Measurements from ENCODE around the gene APOL2.
"Not testable (repeated sequence)": the region's sequence is repeated elsewhere in the genome, so short reads cannot be mapped to it uniquely, and the experiment has no call there.

APOL2 gene

DNA sequence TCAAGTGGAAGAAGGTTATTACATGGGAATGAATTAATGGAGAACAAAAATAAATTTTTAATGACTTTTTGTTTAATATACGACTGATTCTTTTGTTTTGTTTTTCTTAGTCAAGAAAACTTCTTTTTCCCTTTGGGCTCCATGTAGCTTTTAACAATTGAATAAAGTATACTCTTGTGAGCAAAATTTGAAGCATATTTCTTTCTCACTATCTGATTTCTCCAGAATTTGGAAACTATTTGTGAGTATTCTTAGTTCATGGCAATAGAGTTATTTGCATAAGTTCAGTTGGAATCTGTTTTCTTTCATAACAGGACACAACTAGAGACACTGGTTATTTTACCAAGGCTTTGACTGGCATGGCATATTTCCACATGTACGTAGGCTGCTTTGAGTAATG lies 9.8 kb upstream of the APOL2 start:
- no peak for DNase-seq
- intact Hi-C loops (cut with DNase I): no loop called here

DNA sequence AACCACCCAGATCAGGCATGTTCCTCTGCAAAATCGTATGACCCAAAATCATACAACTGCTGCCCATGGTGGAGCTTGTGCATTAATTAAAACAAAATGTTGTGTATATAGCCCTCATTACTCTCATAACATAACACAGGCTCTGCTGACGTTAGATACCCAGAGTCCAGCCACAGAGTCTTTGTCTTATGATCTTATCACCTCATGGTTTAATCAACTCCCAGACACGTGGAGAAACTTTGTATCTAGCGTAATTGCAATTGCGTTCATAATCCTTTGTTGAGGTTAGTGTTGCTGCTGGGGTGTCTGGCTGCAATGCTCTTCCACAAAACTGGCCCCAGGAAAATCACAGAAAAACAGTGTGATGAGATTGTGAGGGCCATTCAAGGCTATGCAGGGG lies 8.6 kb upstream of the APOL2 start:
- intact Hi-C loops (cut with DNase I): no loop called here
- no peak for DNase-seq

DNA sequence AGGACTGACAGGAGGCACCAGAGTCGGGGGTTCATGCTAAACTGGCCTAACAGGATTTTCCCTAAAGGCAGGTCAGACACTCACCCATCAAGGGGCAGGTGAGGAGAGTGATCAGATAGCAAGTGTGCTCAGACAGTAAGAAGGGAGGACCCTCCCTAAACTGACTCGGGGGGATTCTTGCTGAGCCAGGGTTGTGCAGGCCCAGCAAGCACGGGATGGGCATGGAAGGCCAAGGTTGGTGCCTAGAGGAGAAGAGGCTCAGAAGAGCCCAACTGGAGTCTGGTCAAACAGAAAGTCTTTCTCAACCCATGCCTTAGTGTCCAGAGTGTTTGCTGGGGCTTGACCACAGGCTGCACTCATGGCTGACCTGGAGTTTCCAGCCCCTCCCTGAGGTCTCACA lies 7.4 kb upstream of the APOL2 start:
- intact Hi-C loops (cut with DNase I): no loop called here
- DNase-seq: peak in 1 of 42 donors; percentile 19

DNA sequence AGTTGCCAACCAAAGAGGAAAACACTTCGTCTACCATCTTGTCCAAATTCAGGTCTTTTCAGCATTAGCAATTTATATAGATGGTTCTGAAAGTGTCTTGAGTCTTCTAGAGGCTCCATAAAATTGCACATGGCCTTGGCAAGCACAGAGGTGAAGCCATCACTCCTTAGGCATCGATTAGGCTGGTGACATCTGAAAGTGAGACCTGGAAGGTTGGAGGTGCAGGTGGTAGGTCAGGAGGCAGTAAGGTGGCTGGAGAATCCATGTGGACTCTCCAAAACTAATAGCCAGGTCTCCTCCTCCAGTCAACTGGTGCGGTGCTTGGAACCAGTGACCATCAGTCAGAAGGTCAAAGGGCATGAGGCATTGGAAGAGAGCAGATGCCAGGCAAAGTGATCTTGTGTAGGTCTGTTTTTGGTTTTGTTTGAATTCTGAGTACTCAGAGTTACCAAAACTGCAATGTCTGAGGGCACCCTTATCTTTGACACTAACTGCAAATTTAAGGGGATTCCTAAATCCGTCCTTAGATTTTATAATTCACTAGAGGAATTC lies 6.6 kb upstream of the APOL2 start:
- intact Hi-C loops (cut with DNase I): no loop called here
- no peak for DNase-seq

DNA sequence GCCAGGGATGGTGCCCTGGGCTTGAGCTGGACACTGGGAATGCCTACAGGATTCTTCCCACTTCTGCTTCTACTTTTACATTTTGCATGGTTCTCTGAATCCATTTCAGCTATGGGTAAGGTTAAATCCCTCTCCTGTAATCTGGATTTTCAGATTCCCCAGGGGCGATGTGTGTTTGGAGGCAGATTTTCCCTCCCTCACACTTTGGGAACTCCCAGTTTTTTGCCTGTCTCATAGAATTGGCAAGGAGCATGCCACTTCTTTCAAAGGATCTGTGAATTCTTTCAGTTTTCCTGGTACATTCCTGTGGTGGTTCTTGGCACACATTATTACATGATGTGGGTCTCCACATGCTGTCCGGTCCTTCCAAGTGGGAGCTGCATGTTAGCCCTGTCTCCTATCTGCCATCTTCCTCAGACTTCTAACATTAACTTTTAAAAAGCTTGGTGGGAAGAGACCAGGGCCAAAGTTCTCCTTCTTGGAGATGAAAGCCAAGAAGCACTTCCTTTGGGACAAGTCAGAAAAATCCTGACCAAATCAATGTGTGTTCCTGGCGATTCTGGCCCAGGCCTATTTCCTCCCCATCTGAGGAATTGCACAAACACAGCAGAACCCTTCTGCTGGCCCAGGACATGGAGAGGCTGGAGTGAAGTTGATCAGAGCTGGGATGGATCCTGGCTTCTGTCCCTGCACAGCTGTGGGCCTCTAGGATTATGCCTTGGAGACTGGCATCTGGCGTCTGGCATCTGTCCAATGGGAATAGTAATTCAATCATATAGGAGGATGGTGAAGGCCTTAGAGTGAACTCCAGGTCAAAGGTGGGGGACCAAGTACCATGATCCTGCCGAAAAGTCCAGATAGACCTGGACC lies 5.4 kb upstream of the APOL2 start:
- intact Hi-C loops (cut with DNase I): no loop called here
- peak in 1 of 42 donors; percentile 16 for DNase-seq

DNA sequence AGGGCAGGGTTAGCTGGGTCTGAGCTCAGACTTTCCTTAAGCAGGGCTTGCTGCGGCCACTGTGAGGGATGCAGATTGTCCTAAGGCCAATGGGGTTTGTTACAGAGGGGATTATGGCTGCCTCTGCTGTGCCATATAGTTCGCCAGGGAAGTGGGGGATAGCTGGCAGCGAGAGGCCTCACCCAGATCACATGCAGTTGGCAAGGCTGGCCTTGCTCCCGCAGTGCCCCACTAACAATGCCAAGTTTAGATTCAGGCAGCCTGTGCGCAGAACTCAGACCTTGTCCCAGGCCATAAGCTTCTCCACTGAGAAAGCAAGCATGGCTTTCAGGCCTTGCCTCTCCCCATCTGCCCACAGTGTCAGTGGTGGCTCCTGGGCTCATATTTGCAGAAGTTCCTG lies 4.7 kb upstream of the APOL2 start:
- DNase-seq: peak in 2 of 42 donors; percentile 27 to 28
- intact Hi-C loops (cut with DNase I): no loop called here

DNA sequence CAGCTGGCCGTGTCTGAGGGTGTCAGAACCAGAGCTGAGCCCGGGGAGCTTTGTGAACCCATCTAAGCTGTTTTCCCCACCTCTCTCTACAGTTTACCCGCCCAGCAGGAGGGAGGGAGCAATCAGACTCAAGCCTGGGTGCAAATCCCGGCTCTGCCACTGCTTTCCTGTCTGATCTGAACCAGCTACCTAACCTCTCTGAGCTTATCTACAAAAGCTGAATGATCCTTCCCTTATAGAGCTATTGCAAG lies 252 bp downstream of the APOL2 start:
- intact Hi-C loops (cut with DNase I): loop anchor here (10.0 kb wide), 1 partner anchor 46 kb away; no protein-coding TSS in a partner anchor

DNA sequence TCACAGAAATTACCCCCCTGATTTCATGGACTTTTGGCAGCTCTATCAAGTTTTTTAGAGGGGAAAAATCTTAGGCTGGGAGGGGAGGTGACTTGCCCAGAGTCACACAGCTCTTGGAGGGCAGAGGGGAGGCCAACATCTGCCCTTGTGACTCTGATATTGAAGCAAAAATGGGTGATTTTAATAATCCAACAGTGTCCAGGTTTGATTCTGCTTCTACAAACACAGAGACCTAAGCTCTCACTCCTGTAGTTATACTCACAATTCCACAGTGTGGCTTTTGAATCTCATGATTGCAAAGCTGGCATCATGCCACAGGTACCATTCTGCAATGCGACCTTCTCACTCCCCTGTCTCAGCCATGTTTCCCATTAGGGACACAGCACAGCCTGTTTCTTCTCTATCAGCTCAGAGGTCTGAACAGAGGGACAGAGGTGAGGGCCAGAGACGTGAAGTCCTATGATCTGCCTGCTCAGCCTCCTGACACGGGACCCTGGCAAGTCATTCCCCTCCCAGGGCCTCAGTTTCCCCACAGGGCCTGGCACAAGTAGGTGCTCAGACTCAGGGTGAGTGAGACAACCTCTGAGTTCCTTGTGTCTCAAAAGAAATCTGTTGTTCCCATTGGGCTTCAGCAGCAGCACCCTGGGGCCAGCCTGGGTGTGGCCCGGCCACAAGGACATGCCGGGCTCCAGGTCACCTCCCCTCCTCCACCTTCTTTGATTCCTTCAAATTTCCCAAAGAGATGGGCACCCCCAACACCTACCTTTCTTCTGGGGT lies 766 bp downstream of the APOL2 start:
- peak in 3 of 42 donors; percentile 35 to 55 (median 38) for DNase-seq
- intact Hi-C loops (cut with DNase I): loop anchor here (10.0 kb wide), 1 partner anchor 46 kb away; no protein-coding TSS in a partner anchor

More for the DNA sequence above, 252 bp downstream of the APOL2 start:
- DNase-seq: peak in 2 of 42 donors; percentile 29 to 56

DNA sequence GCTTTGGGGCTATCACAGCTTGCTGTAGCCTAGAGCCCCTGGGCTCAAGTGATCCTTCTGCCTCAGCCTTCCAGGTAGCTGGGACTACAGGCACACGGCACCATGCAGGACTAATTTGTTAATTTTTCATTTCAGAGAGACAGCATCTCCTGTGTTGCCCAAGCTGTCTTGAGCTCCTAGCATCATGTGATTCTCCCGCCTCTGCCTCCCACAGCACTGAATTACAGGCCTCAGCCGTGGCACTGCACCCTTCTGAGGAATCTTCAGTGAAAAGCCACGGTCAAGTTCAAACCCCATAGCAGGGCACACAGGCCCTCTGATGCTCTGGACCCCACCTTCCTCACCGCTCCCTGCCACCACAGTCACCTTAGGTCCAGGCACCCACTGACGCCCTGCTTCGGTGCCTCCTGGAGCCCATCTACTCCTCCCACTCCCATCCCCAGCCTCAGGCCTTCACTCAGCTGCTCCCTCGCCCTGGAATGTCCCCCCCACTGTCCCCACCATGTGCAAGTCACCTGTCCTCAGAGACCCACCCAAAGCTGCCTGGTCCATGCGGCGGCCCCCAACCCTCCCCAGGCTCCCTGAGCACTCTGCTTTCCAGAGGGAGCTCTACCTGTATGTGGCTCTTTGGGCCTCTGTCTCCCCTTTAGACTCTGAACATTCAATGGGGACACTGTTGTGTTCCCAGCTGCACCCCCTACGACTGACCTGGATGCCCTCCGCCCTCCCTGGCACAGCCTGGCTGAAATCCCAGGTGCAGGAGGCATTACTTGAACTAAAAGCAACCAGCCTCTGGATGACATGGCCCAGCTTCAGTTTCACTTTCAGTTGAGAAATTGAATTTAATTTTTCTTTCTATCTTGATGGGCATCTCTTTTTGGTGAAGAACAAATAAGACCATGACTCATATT lies 1.6 kb downstream of the APOL2 start:
- intact Hi-C loops (cut with DNase I): loop anchor here (10.0 kb wide), 1 partner anchor 47 kb away; no protein-coding TSS in a partner anchor
- peak in 38 of 42 donors; percentile 32 to 85 (median 63) for DNase-seq

DNA sequence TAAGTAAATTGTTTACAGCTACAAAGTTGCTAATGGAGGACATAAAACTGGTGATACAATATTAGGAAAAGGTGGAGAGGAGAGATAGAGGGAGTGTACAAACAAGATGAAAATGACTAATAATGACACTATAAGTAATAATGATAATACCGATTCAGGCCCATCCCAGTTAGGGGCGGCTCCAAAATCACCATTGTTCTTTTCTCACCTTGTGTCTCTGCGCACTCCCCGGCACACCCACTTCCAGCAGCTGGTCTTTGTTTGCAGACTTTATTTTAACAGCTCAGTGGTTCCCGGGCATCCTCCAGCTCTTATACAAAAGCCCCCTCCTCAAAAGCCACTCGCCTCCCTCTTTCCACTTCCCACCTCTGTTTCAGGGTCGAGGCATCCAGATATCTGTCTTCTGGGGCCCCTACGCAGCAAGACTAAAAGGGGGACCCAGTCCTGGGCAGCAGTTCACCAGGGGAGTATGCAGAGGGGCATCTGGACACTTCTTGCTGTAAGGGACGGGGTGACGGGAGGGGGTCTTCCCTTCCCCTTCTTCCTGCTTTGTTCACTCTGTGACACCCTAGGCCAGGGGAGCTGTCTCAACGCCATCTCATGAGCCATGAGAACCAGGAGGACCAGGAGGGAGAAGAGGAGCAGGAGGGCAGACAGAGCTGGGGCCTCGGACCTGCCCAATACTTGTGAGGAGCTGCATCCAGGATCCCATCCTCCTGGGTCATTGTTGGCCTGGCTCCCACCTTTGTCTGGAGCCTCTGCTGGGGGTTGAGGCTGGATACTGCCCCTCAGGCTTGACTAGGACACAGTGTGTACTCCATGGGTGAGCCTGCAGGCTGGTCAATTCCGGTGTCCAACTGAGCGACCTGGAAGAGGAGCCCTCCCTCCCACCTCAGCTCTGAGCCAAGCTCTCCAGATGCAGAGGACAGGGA lies 2.7 kb downstream of the APOL2 start:
- intact Hi-C loops (cut with DNase I): loop anchor here (10.0 kb wide), 1 partner anchor 48 kb away; no protein-coding TSS in a partner anchor
- DNase-seq: peak in 1 of 42 donors; percentile 22

DNA sequence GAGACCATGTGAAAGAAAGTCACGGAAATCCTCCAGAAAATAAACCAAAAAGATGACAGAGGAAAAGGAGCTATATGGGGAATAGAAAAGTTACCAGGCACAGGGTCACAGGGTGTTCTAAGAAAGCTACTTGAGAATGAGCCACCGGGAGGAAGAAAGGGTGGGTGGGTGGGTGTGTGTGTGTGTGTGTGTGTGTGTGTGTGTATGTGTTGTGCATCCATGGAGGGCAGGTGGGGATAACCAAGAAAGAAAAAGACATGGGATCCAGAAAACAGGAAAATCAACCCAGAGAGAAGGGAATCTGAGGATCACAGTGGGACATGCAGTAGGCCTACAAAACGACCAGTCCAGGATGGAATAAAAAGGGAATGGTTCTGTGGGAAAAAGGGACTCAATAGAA lies 3.7 kb downstream of the APOL2 start:
- intact Hi-C loops (cut with DNase I): loop anchor here (10.0 kb wide), 1 partner anchor 49 kb away; no protein-coding TSS in a partner anchor
- no peak for DNase-seq

DNA sequence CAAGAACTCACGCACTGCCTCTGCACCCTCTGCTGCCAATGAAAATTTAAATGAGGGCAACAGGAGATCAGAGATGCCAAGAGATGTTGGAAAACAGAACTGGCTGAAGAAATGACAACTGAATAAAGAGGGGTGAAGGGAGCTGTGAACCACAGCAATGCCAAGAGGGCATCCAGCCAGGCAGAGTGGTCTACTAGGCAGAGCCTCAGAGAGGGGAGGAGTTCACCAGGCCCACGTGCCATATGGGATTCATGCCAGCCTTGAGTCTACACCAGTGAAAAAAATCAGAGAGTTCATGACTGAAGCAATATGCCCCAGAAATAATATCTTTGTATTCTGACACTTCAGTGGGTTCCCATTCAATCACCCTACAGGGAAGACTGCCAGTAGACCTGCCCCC lies 4.4 kb downstream of the APOL2 start:
- peak in 3 of 42 donors; percentile 16 to 58 (median 33) for DNase-seq
- intact Hi-C loops (cut with DNase I): loop anchor here (10.0 kb wide), 1 partner anchor 50 kb away; no protein-coding TSS in a partner anchor

DNA sequence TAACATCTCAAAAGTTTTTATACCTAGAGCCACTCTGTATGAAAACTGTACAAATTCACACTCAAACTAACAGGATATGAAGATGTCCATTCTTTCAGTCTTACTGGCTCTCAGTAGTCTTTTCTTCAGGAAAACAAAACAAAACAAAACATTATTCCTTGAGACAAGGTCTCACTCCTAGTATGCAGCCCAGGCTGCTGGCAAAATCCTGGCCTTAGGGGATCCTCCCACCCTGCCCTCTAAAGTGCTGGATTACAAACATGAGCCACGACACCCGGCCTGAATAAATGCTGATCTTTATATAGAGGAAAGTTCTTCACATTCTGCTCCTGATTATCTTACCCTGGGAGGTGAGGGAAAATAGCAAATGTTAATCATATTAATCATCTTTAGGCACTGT lies 5.1 kb downstream of the APOL2 start:
- no peak for DNase-seq
- intact Hi-C loops (cut with DNase I): loop anchor here (10.0 kb wide), 1 partner anchor 51 kb away; no protein-coding TSS in a partner anchor

DNA sequence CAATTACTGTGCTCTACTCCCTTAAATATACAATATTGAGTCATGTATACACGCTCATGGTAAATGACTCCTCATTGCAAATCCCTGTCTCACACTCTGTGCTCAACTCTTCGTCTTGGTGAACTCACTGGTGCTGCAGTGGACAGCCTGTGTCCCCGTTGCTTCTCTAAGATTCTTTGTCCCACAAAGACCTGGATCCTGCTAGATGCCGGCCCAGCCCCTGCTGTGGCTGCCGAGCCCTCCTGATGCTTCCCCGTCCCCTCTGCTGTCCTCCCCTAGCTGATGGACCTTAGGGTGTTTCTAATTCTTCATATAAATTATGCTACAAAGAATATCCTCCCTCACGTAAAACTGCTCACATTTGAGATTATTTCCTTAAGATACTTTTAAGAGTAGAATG lies 5.5 kb downstream of the APOL2 start:
- intact Hi-C loops (cut with DNase I): loop anchor here (10.0 kb wide), 1 partner anchor 51 kb away; no protein-coding TSS in a partner anchor
- peak in 1 of 42 donors; percentile 3 for DNase-seq

DNA sequence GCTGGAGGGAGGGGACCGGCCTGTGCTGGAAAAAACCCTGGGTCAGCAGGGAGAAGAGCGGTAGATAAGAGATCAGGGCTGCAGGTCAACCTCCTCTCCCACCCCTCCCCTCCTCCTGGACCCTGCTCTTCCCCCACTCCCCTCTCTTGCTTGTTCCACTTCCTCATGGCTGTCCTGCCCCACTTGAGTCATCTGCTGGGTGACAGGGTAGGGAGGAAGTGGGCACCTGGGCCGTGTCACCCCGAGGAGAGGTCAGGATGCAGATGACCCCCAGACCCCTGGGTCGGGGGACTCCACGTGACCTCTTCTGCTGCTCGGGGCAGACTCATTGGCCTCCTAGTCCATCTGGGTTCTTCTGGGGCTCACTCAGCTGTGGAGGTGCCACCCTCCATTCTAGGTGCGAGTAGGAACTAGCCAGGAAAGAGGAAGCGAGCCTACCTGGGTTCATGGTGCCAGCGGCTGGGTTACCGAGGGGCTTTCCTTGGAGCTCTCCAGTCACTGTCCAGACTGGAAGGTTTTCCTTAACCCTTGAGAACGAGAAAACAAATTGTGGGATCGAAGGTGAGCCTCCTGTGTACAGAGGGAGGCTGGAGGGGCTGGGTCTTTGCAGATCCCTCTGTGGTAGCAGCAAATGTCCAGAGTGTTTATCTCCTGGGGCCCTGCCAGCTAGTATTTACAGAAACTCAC lies 6.5 kb downstream of the APOL2 start:
- DNase-seq: no peak
- intact Hi-C loops (cut with DNase I): loop anchor here (10.0 kb wide), 1 partner anchor 52 kb away; no protein-coding TSS in a partner anchor

DNA sequence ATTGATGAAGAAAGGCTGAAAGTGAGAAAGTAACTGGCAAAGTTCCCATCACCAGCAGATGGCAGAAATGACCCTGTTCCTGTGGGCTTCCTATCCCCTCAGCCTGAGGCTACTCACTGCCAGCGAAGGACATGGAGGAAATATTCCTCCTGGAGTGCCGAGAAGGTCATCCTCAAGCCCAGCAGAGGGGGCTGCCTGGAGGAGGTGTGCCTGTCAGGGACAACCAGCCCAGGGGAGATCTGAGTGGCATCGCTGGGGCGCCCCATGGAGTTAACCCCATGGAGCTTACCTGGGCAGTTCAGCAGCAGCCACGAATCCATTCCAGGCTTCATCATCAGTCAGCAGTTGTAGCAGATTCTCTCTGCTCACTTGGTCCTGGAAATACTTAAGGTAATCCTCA lies 8.3 kb downstream of the APOL2 start:
- intact Hi-C loops (cut with DNase I): loop anchor here (10.0 kb wide), 1 partner anchor 54 kb away; no protein-coding TSS in a partner anchor
- not testable (repeated sequence) for DNase-seq

DNA sequence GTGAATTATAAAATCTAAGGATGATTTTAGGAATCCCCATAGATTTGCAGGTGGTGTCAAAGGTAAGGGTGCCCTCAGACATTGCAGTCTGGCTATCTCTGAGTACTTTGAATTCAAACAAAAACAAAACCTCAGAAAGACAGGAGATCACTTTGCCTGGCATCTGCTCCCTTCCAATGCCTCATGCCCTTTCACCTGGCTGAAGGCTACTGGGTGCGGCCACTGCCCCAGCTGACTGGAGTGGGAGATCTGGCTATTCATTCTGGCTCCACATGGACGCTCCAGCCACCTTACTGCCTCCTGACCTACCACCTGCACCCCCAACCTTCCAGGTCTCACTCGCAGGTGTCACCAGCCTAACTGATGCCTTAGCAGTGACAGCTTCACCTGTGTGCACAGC lies 9.7 kb downstream of the APOL2 start:
- DNase-seq: not testable (repeated sequence)
- intact Hi-C loops (cut with DNase I): loop anchor here (10.0 kb wide), 1 partner anchor 55 kb away; no protein-coding TSS in a partner anchor
